HepG2 (cell line): ENCODE measurements around the gene FAM163B. TPM values are rescaled to one million over a fixed set of nuclear protein-coding genes. Genes with fewer than 3 reads are reported as not detected.
A peak's percentile ranks its signal among the peaks of the same experiment; 100 is the strongest.

Experiments
- ATAC-seq: fragments of 200-7000 bp; cut with Tn5 transposase; 3 replicates; pipeline ENCODE4 v1.9.1; 2020; ENCODE audit warnings: mild to moderate bottlenecking, moderate library complexity
- BruUV-seq: library from RNA; stranded (reverse); fragments of 400-500 nt; replicated peaks from 2 replicates; lab custom pipeline; 2021; lab: Mats Ljungman, UMichigan
- CTCF ChIA-PET: fragments of 300-600 bp; formaldehyde crosslinking; extraction: SDS; loops from one replicate; lab custom pipeline; 2021; ENCODE audit warnings: low total read pairs, inconsistent platforms, low intra/inter-chr PET ratio; lab: Yijun Ruan, JAX
- POLR2A ChIA-PET: fragments of 350-600 bp; sonication (Branson Sonifier 250); formaldehyde crosslinking; loops from one replicate; lab custom pipeline; 2020; ENCODE audit warnings: antibody characterized with exemption, inconsistent platforms; lab: Yijun Ruan, JAX
- DNase-seq: peaks from one replicate; pipeline ENCODE4 v3.0.0-alpha.2; 2015; ENCODE audit warnings: low spot score
- FAIRE-seq: peaks from 3 replicates; lab custom pipeline; 2011; peaks lifted over from hg19 to GRCh38; lab: Jason Lieb, UNC
- H2AFZ ChIP-seq: one replicate; pipeline ENCODE4 v1.6.1; 2011; ENCODE audit warnings: low read length, inconsistent platforms
- H3K27ac ChIP-seq: fragments of 300-600 bp; 3 replicates; pipeline ENCODE4 v1.8.0; 2011; ENCODE audit warnings: mixed run types, mild to moderate bottlenecking, mixed read lengths, low read length, inconsistent platforms; ENCODE audit not compliant: insufficient read depth; ENCODE audit errors: extremely low read length
- H3K27me3 ChIP-seq, 2 experiments: fragments of 200-600 bp in 1 of 2; 2 replicates in 1 of 2; 3 replicates in 1 of 2; pipeline versions ENCODE4 v1.6.0 to v1.8.0; 2011; ENCODE audit warnings: low read length in 2 of 2, mild to moderate bottlenecking in 2 of 2, moderate library complexity in 2 of 2, inconsistent platforms in 1 of 2; ENCODE audit not compliant: insufficient read depth in 2 of 2, control insufficient read depth in 1 of 2
- H3K36me3 ChIP-seq, 2 experiments: fragments of 200-600 bp in 1 of 2; replicated peaks in 1 of 2; 2 replicates in 1 of 2; 3 replicates in 1 of 2; pipeline versions ENCODE4 v1.5.1 to v1.8.0; 2011; ENCODE audit warnings: low read length in 2 of 2, inconsistent platforms in 1 of 2; ENCODE audit not compliant: insufficient read depth in 2 of 2, control insufficient read depth in 1 of 2
- H3K4me1 ChIP-seq: 2 replicates; pipeline ENCODE4 v1.5.1; 2012; ENCODE audit warnings: low read length, inconsistent platforms; ENCODE audit not compliant: insufficient read depth
- H3K4me2 ChIP-seq: 2 replicates; pipeline ENCODE4 v1.6.0; 2011; ENCODE audit warnings: low read depth, low read length, inconsistent platforms
- H3K4me3 ChIP-seq, 3 experiments: fragments of 200-600 bp in 1 of 3; sonication (generic), shearing (Covaris generic) in 1 of 3; replicated peaks in 1 of 3; 2 replicates each; pipeline ENCODE4 v1.5.1; 2011 to 2016; ENCODE audit warnings: low read length in 3 of 3, inconsistent platforms in 2 of 3, low read depth in 2 of 3, mild to moderate bottlenecking in 2 of 3, control low read depth in 1 of 3, mixed read lengths in 1 of 3; ENCODE audit not compliant: insufficient read depth in 1 of 3
- H3K79me2 ChIP-seq: one replicate; pipeline ENCODE4 v1.6.1; 2011; ENCODE audit warnings: low read length, inconsistent platforms; ENCODE audit not compliant: insufficient read depth
- H3K9ac ChIP-seq: 2 replicates; pipeline ENCODE4 v1.6.0; 2011; ENCODE audit warnings: mild to moderate bottlenecking, low read depth, low read length, inconsistent platforms; ENCODE audit not compliant: insufficient read depth
- H3K9me3 ChIP-seq: 2 replicates; pipeline ENCODE4 v1.5.1; 2012; ENCODE audit warnings: mild to moderate bottlenecking, low read length
- H4K20me1 ChIP-seq: 2 replicates; pipeline ENCODE4 v1.6.0; 2011; ENCODE audit warnings: inconsistent platforms, mild to moderate bottlenecking, low read length, moderate library complexity; ENCODE audit not compliant: insufficient read depth
- ARID2 ChIP-seq: sonication (generic); formaldehyde crosslinking; IDR thresholded peaks from 2 replicates; pipeline ENCODE4 v1.8.1; 2022; ENCODE audit warnings: mild to moderate bottlenecking, missing genetic modification reagents, borderline replicate concordance
- ATF4 ChIP-seq, 2 experiments: fragments of 450-650 bp in 1 of 2; sonication (generic) in 1 of 2; formaldehyde crosslinking; IDR thresholded peaks; 2 replicates each; pipeline versions ENCODE4 v1.5.0 to v1.8.0; 2020 to 2022; ENCODE audit warnings: mild to moderate bottlenecking in 1 of 2, missing genetic modification reagents in 1 of 2
- HOMEZ ChIP-seq: IDR thresholded peaks from 2 replicates; pipeline ENCODE4 v1.6.1; 2016; ENCODE audit warnings: low read depth
- KDM6A ChIP-seq: IDR thresholded peaks from 2 replicates; pipeline ENCODE4 v1.6.1; 2016; ENCODE audit warnings: low read depth
- SMYD3 ChIP-seq: sonication (generic); formaldehyde crosslinking; IDR thresholded peaks from 2 replicates; pipeline ENCODE4 v1.8.1; 2023; ENCODE audit warnings: mild to moderate bottlenecking, missing genetic modification reagents
- ZMYM3 ChIP-seq: sonication (generic); formaldehyde crosslinking; IDR thresholded peaks from 2 replicates; pipeline ENCODE4 v1.5.1; 2020; ENCODE audit warnings: mild to moderate bottlenecking, missing genetic modification reagents
- ZNF484 ChIP-seq: sonication (generic); formaldehyde crosslinking; IDR thresholded peaks from 2 replicates; pipeline ENCODE4 v1.5.1; 2020; ENCODE audit warnings: mild to moderate bottlenecking, low read depth, missing genetic modification reagents, borderline replicate concordance
- ZNF768 ChIP-seq: sonication (generic); formaldehyde crosslinking; IDR thresholded peaks from 2 replicates; pipeline ENCODE4 v1.4.0; 2020; ENCODE audit warnings: missing genetic modification reagents
- WGBS: methylation state at CpG from one replicate; pipeline ENCODE4 v1.1.6; 2017; ENCODE audit warnings: low lambda C conversion rate; 5-methylcytosine and 5-hydroxymethylcytosine counted together
- in situ Hi-C: cut with HindIII; loops from 2 replicates; pipeline ENCODE4 v1.10.0; 2017; ENCODE audit warnings: low pct_unique_long_range_greater_than_20kb; ENCODE audit not compliant: extremely low pct_ligation_motif_present
- intact Hi-C: fragments of 100-400 bp; cut with micrococcal nuclease; formaldehyde crosslinking; loops from one replicate; pipeline ENCODE4 v1.10.0; 2022; ENCODE audit not compliant: unreplicated experiment
- polyA plus RNA-seq, 8 experiments: library from polyadenylated mRNA; depleted of rRNA in 3 of 8; stranded (reverse) in 7 of 8; unstranded in 1 of 8; fragments of >200 nt; fragmentation: Illumina TruSeq in 4 of 8; extraction: Trizol in 4 of 8; gene quantifications; 2 replicates each; pipeline versions ENCODE4 v1.2.1 to v1.2.3, GENCODE V29; 2011 to 2016; ENCODE audit warnings: low read depth in 4 of 8, missing spikeins in 1 of 8, mixed read lengths in 1 of 8; ENCODE audit not compliant: insufficient read depth in 1 of 8
- total RNA-seq, 5 experiments: library from RNA; depleted of rRNA; stranded (reverse); fragments of >200 nt; fragmentation: Illumina TruSeq; extraction: Trizol; gene quantifications; 2 replicates each; pipeline ENCODE4 v1.2.3, GENCODE V29; 2016; ENCODE audit warnings: low read depth in 1 of 5

The FAM163B gene
- total and polyA plus RNA-seq, 2 of the 13 experiments (the other 11 are each of a cell fraction or from before 2014, with no cell fraction given) = not detected

DNA sequence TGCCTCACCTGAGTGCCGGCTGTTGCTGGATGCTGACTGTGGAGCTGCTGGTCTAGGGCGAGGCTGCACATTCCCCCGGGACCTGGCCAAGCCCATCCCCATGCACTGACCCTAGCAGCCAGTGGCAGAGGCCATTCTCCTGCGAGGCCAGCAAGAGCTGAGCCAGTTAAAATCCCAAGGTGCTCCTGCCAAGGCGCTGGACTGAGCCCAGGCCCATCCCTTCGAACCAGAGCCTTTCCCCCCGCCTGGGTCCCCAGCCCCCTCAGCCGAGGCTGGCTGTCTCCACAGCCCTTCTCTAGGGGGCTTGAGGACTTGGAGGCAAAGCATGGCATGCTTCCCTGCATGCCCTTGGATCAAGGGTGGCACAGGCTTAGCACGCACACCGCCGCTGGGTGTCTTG, 73.1 kb downstream of the FAM163B start (continued):
- no peak for TF ChIP-seq ZNF484 (CRISPR knock-in tag)
- TF ChIP-seq HOMEZ (CRISPR knock-in tag) = no peak
- TF ChIP-seq SMYD3 = no peak
- no peak for TF ChIP-seq KDM6A (CRISPR knock-in tag)
- TF ChIP-seq ATF4 (CRISPR knock-in tag; IDR thresholded peaks at IDR 0.05) = no peak

DNA sequence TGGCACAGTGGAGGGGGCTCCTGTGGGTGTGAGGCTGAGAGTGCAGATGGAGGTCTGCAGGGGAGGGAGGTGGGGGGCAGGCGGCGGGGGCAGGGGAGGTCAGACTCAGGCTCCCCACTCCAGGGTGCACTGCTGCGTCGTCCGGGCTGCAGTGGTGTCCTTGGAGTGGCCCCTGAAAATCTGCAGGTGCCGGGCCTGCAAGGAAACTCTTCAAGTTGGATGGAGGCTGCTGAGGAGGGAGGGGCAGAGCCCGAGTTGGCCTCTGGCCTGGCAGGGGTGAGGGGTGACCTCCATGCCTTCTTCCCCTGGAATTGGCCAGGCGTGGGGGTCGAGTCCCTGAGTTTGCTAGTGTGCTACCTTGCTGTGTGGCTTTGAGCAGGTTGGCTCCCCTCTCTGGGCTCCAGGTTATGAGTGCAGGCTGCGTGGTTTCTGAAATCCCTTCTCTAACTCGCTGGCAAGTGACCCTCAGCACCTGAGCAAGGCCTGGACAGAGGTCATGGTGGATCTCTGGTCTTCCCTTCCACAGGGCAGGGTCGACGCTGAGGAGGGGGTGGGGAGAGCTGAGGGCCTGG, 73.8 kb downstream of the FAM163B start:
- FAIRE-seq = no peak
- in situ Hi-C loops = loop anchor here (25.0 kb wide), 1 partner anchor 202 kb away; the partner anchor contains the start of gene SARDH
- Histone ChIP-seq H3K36me3 (no peaks in the 10 kb centered on the region), H3K4me2 (peak overlapping the region; percentile 98), H3K4me1 (peaks cover 38% of the 10 kb centered on the region), H3K9ac (no peak overlapping the region), H3K4me3 (peak overlapping the region in 2 of 3 experiments; percentile 48 to 72; a peak in 3 of 6 replicates), H3K27me3 (peaks cover 7 to 19% of the 10 kb centered on the region in 2 experiments; a peak in 4 of 5 replicates), H3K27ac (no peak overlapping the region), H3K9me3 (no peaks in the 10 kb centered on the region), H3K79me2 (no peaks in the 10 kb centered on the region), H2AFZ (no peak overlapping the region), H4K20me1 (0 out of 2 replicates have a peak, but pooled peaks cover 2% of the 10 kb centered on the region)
- CTCF ChIA-PET = no interaction called here
- no peak for DNase-seq
- no peak for ATAC-seq
- POLR2A ChIA-PET = interaction anchor here (2.1 kb wide), 1 partner anchor 180 kb away, joined by 19 read pairs; no protein-coding TSS in a partner anchor
- intact Hi-C loops = loop anchor here (2.0 kb wide), 1 partner anchor 179 kb away; no protein-coding TSS in a partner anchor
- BruUV-seq = no TSS peak
- TF ChIP-seq ZNF768 (CRISPR knock-in tag) (peak; percentile 99), ZMYM3 (CRISPR knock-in tag) (peak; percentile 77), ARID2 (no peak)
- 33% methylated on average over 6 of the region's 13 CpGs for WGBS
